NCI-H82 (cell line): ENCODE measurements around the gene TEX19.
"Not testable (repeated sequence)": the region's sequence is repeated elsewhere in the genome, so short reads cannot be mapped to it uniquely, and the experiment has no call there.

Experiments
- DNase-seq: peaks from one replicate; lab custom pipeline; 2025; lab: John Stamatoyannopoulos, UW

TEX19 gene

GRCh38 chr17:82411396-82412053 is 52.5 kb downstream of the TEX19 start:
- DNase-seq: no peak

- DNase-seq: not testable (repeated sequence)
These were observed 53.0 kb downstream of the TEX19 start for GRCh38 chr17:82412081-82412480.

GRCh38 chr17:82412535-82413520 is 53.8 kb downstream of the TEX19 start:
- DNase-seq: no peak
